ENCODE data around the gene CEMIP.

GRCh38 chr15:80950291-80951078, 171.3 kb downstream of the CEMIP start:
- TF ChIP-seq, protein P1, sequence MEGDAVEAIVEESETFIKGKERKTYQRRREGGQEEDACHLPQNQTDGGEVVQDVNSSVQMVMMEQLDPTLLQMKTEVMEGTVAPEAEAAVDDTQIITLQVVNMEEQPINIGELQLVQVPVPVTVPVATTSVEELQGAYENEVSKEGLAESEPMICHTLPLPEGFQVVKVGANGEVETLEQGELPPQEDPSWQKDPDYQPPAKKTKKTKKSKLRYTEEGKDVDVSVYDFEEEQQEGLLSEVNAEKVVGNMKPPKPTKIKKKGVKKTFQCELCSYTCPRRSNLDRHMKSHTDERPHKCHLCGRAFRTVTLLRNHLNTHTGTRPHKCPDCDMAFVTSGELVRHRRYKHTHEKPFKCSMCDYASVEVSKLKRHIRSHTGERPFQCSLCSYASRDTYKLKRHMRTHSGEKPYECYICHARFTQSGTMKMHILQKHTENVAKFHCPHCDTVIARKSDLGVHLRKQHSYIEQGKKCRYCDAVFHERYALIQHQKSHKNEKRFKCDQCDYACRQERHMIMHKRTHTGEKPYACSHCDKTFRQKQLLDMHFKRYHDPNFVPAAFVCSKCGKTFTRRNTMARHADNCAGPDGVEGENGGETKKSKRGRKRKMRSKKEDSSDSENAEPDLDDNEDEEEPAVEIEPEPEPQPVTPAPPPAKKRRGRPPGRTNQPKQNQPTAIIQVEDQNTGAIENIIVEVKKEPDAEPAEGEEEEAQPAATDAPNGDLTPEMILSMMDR (IDR thresholded peaks at IDR 0.05; ENCODE audit: insufficient read depth, low read length, poor library complexity, severe bottlenecking): no peak
- no peak for TF ChIP-seq EZH2phosphoT487 (conservative IDR thresholded peaks at IDR 0.05; ENCODE audit: low read length)

Measured in SU-DHL-6 (cell line).